Measurements from ENCODE around the gene SHISAL1.

Gene SHISAL1

GRCh38 chr22:44207981-44208317, 104.8 kb downstream of the SHISAL1 start:
- Histone ChIP-seq H3K4me2 (ENCODE audit: low read length) (no peak overlapping the region), H2AFZ (no peak overlapping the region), H3K36me3 (ENCODE audit: control insufficient read depth, insufficient read depth, low read length) (no peaks in the 10 kb centered on the region), H3K27me3 (ENCODE audit: control insufficient read depth, insufficient read depth, low read length) (no peaks in the 10 kb centered on the region), H3K4me3 (ENCODE audit: low read depth, low read length) (no peak overlapping the region), H3K9me3 (ENCODE audit: control insufficient read depth, low read length) (no peaks in the 10 kb centered on the region), H3K4me1 (no peaks in the 10 kb centered on the region), H3K27ac (no peak overlapping the region), H3K9ac (no peak overlapping the region), H3K79me2 (no peaks in the 10 kb centered on the region)
- TF ChIP-seq CTCF (IDR thresholded peaks at IDR 0.05): no peak

GRCh38 chr22:44207173-44207980, 105.4 kb downstream of the SHISAL1 start:
- Histone ChIP-seq H3K27me3 (ENCODE audit: control insufficient read depth, insufficient read depth, low read length) (no peaks in the 10 kb centered on the region), H3K9ac (no peak overlapping the region), H3K4me2 (ENCODE audit: low read length) (no peak overlapping the region), H3K9me3 (ENCODE audit: control insufficient read depth, low read length) (no peaks in the 10 kb centered on the region), H3K79me2 (no peaks in the 10 kb centered on the region), H3K4me3 (ENCODE audit: low read depth, low read length) (no peak overlapping the region), H2AFZ (no peak overlapping the region), H3K27ac (no peak overlapping the region), H3K4me1 (no peaks in the 10 kb centered on the region), H3K36me3 (ENCODE audit: control insufficient read depth, insufficient read depth, low read length) (no peaks in the 10 kb centered on the region)
- no peak for TF ChIP-seq CTCF (IDR thresholded peaks at IDR 0.05)

- Histone ChIP-seq H3K27ac (no peak overlapping the region), H3K4me2 (ENCODE audit: low read length) (no peak overlapping the region), H3K27me3 (ENCODE audit: control insufficient read depth, insufficient read depth, low read length) (no peaks in the 10 kb centered on the region), H2AFZ (no peak overlapping the region), H3K36me3 (ENCODE audit: control insufficient read depth, insufficient read depth, low read length) (no peaks in the 10 kb centered on the region), H3K4me3 (ENCODE audit: low read depth, low read length) (no peak overlapping the region), H3K79me2 (no peaks in the 10 kb centered on the region), H3K9ac (no peak overlapping the region), H3K4me1 (no peaks in the 10 kb centered on the region), H3K9me3 (ENCODE audit: control insufficient read depth, low read length) (no peaks in the 10 kb centered on the region)
- no peak for TF ChIP-seq CTCF (IDR thresholded peaks at IDR 0.05)
Measured at GRCh38 chr22:44206696-44207095, 106.1 kb downstream of the SHISAL1 start.

- Histone ChIP-seq H3K4me2 (ENCODE audit: low read length) (no peak overlapping the region), H3K27me3 (ENCODE audit: control insufficient read depth, insufficient read depth, low read length) (no peaks in the 10 kb centered on the region), H3K4me1 (no peaks in the 10 kb centered on the region), H3K4me3 (ENCODE audit: low read depth, low read length) (no peak overlapping the region), H2AFZ (no peak overlapping the region), H3K79me2 (no peaks in the 10 kb centered on the region), H3K9ac (no peak overlapping the region), H3K9me3 (ENCODE audit: control insufficient read depth, low read length) (no peaks in the 10 kb centered on the region), H3K27ac (no peak overlapping the region), H3K36me3 (ENCODE audit: control insufficient read depth, insufficient read depth, low read length) (no peaks in the 10 kb centered on the region)
- TF ChIP-seq CTCF (IDR thresholded peaks at IDR 0.05): no peak
Measured at GRCh38 chr22:44206330-44206645, 106.5 kb downstream of the SHISAL1 start.
